Fibroblast of the aortic adventitia (primary cell): ENCODE results near the gene FRAS1. TPM values are rescaled to one million over a fixed set of nuclear protein-coding genes. Genes with fewer than 3 reads are reported as not detected.

Source experiments
- DNase-seq: peaks from one replicate; pipeline ENCODE4 v3.0.0-alpha.2; 2010; ENCODE audit warnings: low read depth
- H3K4me3 ChIP-seq: 2 replicates; pipeline ENCODE4 v1.5.1; 2011; ENCODE audit warnings: low read depth, mild to moderate bottlenecking, control low read depth, low read length, moderate library complexity
- total RNA-seq: library from RNA; depleted of rRNA; stranded (reverse); fragments of >200 nt; gene quantifications from 2 replicates; pipeline ENCODE4 v1.2.3, GENCODE V29; 2012; ENCODE audit warnings: low replicate concordance
- TF ChIP-seq, protein P1 (sequence below): IDR thresholded peaks from 2 replicates; pipeline ENCODE4 v1.5.1; 2011; ENCODE audit warnings: mild to moderate bottlenecking, low read length, control low read depth, inconsistent platforms; ENCODE audit not compliant: insufficient read depth

FRAS1 gene
- total RNA-seq, 1 donor = 1.9 TPM

DNA sequence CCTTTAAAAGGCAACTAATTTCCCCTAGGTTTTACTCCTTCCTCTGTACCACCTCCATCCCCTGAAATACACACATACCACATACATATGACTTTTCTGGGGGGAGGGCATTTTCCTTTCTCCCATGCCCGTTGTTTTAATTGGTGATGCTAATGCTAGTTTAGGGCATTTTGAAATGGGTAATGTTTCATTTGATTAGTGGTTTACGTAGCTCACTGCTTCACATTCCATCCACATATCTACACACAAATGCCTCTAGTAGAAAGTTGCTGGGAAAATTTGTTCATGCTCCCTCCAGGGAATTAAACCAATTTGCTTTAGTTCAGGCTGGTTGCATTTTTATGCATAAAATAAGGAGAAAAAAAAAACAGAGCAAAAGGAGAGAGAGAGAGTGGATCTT is 231.2 kb downstream of the FRAS1 start:
- TF ChIP-seq, protein P1, sequence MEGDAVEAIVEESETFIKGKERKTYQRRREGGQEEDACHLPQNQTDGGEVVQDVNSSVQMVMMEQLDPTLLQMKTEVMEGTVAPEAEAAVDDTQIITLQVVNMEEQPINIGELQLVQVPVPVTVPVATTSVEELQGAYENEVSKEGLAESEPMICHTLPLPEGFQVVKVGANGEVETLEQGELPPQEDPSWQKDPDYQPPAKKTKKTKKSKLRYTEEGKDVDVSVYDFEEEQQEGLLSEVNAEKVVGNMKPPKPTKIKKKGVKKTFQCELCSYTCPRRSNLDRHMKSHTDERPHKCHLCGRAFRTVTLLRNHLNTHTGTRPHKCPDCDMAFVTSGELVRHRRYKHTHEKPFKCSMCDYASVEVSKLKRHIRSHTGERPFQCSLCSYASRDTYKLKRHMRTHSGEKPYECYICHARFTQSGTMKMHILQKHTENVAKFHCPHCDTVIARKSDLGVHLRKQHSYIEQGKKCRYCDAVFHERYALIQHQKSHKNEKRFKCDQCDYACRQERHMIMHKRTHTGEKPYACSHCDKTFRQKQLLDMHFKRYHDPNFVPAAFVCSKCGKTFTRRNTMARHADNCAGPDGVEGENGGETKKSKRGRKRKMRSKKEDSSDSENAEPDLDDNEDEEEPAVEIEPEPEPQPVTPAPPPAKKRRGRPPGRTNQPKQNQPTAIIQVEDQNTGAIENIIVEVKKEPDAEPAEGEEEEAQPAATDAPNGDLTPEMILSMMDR = no peak
- DNase-seq = peak; percentile 45
- no peak overlapping the region for H3K4me3 ChIP-seq

DNA sequence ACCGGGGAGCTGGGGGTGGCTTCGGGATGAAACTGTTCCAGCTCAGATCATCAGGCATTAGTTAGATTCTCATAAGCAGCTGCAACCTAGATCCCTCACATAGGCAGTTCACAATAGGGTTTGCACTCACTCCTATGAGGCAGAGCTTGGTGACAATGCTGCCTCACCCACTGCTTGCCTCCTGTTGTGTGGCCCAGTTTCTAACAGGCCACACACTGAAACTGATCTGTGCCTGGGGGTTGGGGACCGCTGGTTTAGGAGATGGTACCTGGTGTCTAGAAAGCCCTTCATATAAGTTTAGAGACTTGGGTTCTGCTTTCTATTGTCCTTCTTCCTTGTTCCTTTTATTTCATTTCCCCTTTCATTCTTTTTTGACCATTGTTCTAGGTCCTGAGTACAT is 234.2 kb downstream of the FRAS1 start:
- H3K4me3 ChIP-seq = no peak overlapping the region
- TF ChIP-seq, protein P1 = no peak
- DNase-seq = no peak

GRCh38 chr4:78292341-78292740 is 235.2 kb downstream of the FRAS1 start:
- DNase-seq = no peak
- TF ChIP-seq, protein P1 = no peak
- no peak overlapping the region for H3K4me3 ChIP-seq

DNA sequence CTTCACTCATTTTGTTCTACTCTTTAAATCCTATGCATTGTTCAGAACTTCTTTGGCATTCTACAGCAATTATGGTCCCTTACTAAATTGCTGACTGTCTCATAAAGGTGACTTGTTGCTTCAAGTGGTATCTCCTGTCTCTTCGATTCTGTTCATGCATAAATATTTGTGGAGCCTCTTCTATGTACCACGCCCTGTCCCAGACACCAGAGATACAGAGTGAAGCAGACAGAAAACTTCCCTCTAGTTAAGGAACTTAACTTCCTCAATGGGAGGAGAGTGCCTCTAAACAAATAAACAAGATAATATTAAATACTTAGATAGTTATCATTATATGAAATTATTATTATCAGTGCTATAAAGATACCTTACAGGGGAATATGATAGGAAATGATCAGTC is 235.7 kb downstream of the FRAS1 start:
- no peak for DNase-seq
- no peak overlapping the region for H3K4me3 ChIP-seq
- TF ChIP-seq, protein P1 = no peak

DNA sequence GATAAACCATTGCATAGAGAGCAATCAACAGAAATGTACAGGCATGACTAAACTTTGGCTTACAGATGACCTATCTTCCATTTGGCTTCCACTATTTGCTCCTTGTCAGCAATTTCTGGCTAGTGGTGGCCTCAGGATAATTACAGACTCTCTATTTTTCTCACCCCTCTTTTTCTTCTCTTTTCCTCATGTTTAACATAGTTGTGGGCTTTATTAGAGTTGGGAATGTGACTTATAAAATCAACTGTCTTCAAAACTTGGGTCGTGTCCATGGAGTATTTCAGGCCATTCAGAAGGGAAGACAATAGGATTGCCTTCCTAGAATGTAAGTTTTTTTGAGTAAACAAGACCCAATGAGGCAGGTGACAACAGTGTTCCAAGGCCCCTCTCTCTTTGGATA is 236.2 kb downstream of the FRAS1 start:
- DNase-seq = peak; percentile 76
- TF ChIP-seq, protein P1 = no peak
- H3K4me3 ChIP-seq = no peak overlapping the region

DNA sequence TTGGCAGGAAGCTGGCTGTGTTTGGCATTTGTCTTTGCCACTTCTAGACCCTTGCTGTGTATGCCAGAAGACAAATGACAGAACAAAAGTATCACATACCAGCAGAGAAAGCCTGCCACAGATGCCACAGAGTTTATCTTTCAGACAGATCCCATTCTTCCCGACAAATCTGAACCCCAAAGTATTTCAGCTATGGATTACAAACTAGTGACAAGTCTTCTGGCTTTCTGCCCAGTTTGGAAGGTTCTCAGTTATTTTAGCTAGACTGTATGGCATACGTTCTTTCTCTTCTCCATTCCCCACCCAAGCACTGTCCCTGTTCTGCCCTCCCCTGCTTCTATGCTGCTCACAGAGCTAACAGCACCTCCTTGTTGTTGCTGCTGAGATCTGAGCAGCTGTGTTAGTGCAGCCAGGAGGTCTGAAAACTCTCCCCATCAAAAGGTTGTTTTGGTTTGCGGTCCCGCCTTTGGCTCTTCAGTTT is 236.7 kb downstream of the FRAS1 start:
- no peak overlapping the region for H3K4me3 ChIP-seq
- peak; percentile 90 for DNase-seq
- TF ChIP-seq, protein P1 = no peak

DNA sequence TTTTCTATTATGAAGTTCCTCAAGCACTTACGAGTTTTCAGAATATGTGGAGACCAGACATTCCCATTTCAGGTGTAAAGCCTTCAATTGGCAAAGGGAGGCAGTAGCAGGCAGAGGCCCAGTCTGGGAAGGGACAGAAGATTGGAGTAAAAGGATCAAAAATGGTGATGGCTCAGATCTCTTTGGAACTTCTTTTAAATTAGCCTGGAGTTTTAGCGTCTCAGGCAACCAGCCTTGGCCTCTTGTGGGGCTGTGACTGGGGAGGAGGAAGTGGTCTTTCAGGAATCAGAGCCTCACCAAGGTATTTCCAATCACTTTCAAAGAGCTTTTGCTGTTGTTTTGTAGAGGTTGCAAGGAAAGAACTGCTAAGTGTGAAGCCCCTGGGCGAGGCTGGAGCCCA is 239.1 kb downstream of the FRAS1 start:
- no peak overlapping the region for H3K4me3 ChIP-seq
- no peak for DNase-seq
- TF ChIP-seq, protein P1 = no peak
